Right lobe of liver (tissue), 6 donors: Measurements from ENCODE around the gene CTSO. TPM values are rescaled to one million over a fixed set of nuclear protein-coding genes. Genes with fewer than 3 reads are reported as not detected.
A peak's percentile ranks its signal among the peaks of the same experiment; 100 is the strongest.
"Not testable (repeated sequence)": the region's sequence is repeated elsewhere in the genome, so short reads cannot be mapped to it uniquely, and the experiment has no call there.

Source experiments
- ATAC-seq, 4 donors: fragments of 200-7000 bp; cut with Tn5 transposase; one replicate each; pipeline ENCODE4 v1.9.1; 2020; ENCODE audit warnings: mild to moderate bottlenecking in 4 of 4, moderate library complexity in 4 of 4
- DNase-seq, 3 donors: peaks; one replicate each; pipeline ENCODE4 v3.0.0-alpha.2; 2020
- H3K27ac ChIP-seq, 3 donors: fragments of 200-600 bp; one replicate each; pipeline ENCODE4 v1.8.0; 2022
- H3K27me3 ChIP-seq, 2 donors: fragments of 200-600 bp; one replicate each; pipeline ENCODE4 v1.8.0; 2022
- H3K36me3 ChIP-seq, 4 donors: fragments of 200-600 bp; sonication (generic) in 1 of 4; one replicate each; pipeline versions ENCODE4 v1.5.1 to v1.8.0; 2017 to 2022; ENCODE audit warnings: control low read depth in 1 of 4
- H3K4me1 ChIP-seq, 4 donors: fragments of 200-600 bp; sonication (generic) in 1 of 4; one replicate each; pipeline versions ENCODE4 v1.5.1 to v1.8.0; 2017 to 2022; ENCODE audit warnings: control low read depth in 1 of 4
- H3K4me3 ChIP-seq, 3 donors: fragments of 200-600 bp; one replicate each; pipeline ENCODE4 v1.8.0; 2022
- H3K9me3 ChIP-seq, 4 donors: fragments of 200-600 bp; sonication (generic) in 1 of 4; one replicate each; pipeline versions ENCODE4 v1.5.1 to v1.8.0; 2017 to 2022; ENCODE audit warnings: control low read depth in 1 of 4
- POLR2A ChIP-seq: fragments of 450-650 bp; IDR thresholded peaks from one replicate; pipeline ENCODE4 v1.6.1; 2017; ENCODE audit warnings: antibody characterized with exemption, mild to moderate bottlenecking
- WGBS: methylation state at CpG from one replicate; pipeline ENCODE4 v1.1.6; 2018; ENCODE audit warnings: low coverage, low lambda C conversion rate; ENCODE audit not compliant: insufficient coverage; ENCODE audit errors: missing lambda C conversion rate; 5-methylcytosine and 5-hydroxymethylcytosine counted together
- intact Hi-C, 2 donors: fragments of 100-400 bp; cut with DNase I; formaldehyde crosslinking; loops; one replicate each; pipeline versions ENCODE4 v1.11.2 to v1.14.1; 2022
- total RNA-seq, 6 experiments: library from RNA; depleted of rRNA in 2 of 6; stranded (reverse); fragments of >200 nt in 2 of 6; fragmentation: NEBNext Ultra II Directional in 3 of 6; extraction: Animal tissue kit (Norgen Biotek cat#: 25700) in 3 of 6; gene quantifications; one replicate each; pipeline versions ENCODE4 v1.1.0 to v1.2.4, GENCODE V29; 2016 to 2023
- TF ChIP-seq, protein P1 (sequence below), 4 donors: fragments of 200-600 bp in 3 of 4; fragments of 450-650 bp in 1 of 4; IDR thresholded peaks; one replicate each; pipeline versions ENCODE4 v1.5.1 to v1.8.0; 2016 to 2022; ENCODE audit warnings: antibody characterized with exemption in 4 of 4, mild to moderate bottlenecking in 2 of 4
- donor health status: DM: no; HTN: yes; CAD: no.
- donor health status: DM: no; HTN: no; CAD: no.
- donor health status: DM: no; HTN: no; CAD: no.
- donor health status: DM: no; HTN: yes; CAD: no.
- donor health status: DM: no; HTN: yes; CAD: no.

CTSO gene
- total RNA-seq, 6 experiments from 2014 or later = 23.8 to 44.7 (median 26.1) TPM

GRCh38 chr4:155899891-155900290 is 53.8 kb downstream of the CTSO start:
- WGBS = 29% methylated on average over 3 of the region's 3 CpGs
- intact Hi-C loops = no loop called here
- DNase-seq (no peak), ATAC-seq (no peak)
- Histone ChIP-seq H3K9me3 (no peaks in the 10 kb centered on the region), H3K36me3 (no peaks in the 10 kb centered on the region), H3K4me3 (no peak overlapping the region), H3K27me3 (no peaks in the 10 kb centered on the region), H3K4me1 (peaks cover 0 to 24% (median 2%) of the 10 kb centered on the region in 4 donors), H3K27ac (peak overlapping the region in 1 of 3 donors; percentile 7)
- TF ChIP-seq, protein P1, sequence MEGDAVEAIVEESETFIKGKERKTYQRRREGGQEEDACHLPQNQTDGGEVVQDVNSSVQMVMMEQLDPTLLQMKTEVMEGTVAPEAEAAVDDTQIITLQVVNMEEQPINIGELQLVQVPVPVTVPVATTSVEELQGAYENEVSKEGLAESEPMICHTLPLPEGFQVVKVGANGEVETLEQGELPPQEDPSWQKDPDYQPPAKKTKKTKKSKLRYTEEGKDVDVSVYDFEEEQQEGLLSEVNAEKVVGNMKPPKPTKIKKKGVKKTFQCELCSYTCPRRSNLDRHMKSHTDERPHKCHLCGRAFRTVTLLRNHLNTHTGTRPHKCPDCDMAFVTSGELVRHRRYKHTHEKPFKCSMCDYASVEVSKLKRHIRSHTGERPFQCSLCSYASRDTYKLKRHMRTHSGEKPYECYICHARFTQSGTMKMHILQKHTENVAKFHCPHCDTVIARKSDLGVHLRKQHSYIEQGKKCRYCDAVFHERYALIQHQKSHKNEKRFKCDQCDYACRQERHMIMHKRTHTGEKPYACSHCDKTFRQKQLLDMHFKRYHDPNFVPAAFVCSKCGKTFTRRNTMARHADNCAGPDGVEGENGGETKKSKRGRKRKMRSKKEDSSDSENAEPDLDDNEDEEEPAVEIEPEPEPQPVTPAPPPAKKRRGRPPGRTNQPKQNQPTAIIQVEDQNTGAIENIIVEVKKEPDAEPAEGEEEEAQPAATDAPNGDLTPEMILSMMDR (IDR thresholded peaks at IDR 0.05) = no peak
- TF ChIP-seq POLR2A = no peak

- intact Hi-C loops, H3K4me3 ChIP-seq, H3K36me3 ChIP-seq, H3K9me3 ChIP-seq, ATAC-seq, H3K27me3 ChIP-seq, DNase-seq, H3K27ac ChIP-seq: not testable (repeated sequence)
- 100% methylated on average over 2 of the region's 2 CpGs for WGBS
- H3K4me1 ChIP-seq = peaks cover 0 to 24% (median 2%) of the 10 kb centered on the region in 4 donors
Observed at GRCh38 chr4:155898371-155898770, 55.3 kb downstream of the CTSO start.

GRCh38 chr4:155891058-155891457 is 62.6 kb downstream of the CTSO start:
- intact Hi-C loops = no loop called here
- H3K9me3 ChIP-seq = no peaks in the 10 kb centered on the region
- no peak for ATAC-seq
- H3K4me1 ChIP-seq = peaks cover 0 to 35% (median 8%) of the 10 kb centered on the region in 4 donors
- TF ChIP-seq, protein P1 (IDR thresholded peaks at IDR 0.05) = no peak
- no peak for TF ChIP-seq POLR2A
- H3K4me3 ChIP-seq = no peak overlapping the region
- H3K27me3 ChIP-seq = no peaks in the 10 kb centered on the region
- H3K36me3 ChIP-seq = no peaks in the 10 kb centered on the region
- H3K27ac ChIP-seq = no peak overlapping the region
- WGBS = 46% methylated on average over 3 of the region's 3 CpGs
- no peak for DNase-seq

- intact Hi-C loops = no loop called here
- Histone ChIP-seq H3K9me3 (no peaks in the 10 kb centered on the region), H3K36me3 (no peaks in the 10 kb centered on the region), H3K4me3 (no peak overlapping the region), H3K4me1 (peaks cover 0 to 43% (median 11%) of the 10 kb centered on the region in 4 donors), H3K27me3 (no peaks in the 10 kb centered on the region), H3K27ac (peak overlapping the region in 1 of 3 donors; percentile 77)
- WGBS = 69% methylated on average over 2 of the region's 2 CpGs
- no peak for ATAC-seq
- no peak for DNase-seq
- TF ChIP-seq POLR2A = no peak
- TF ChIP-seq, protein P1 (IDR thresholded peaks at IDR 0.05) = no peak
Observed at GRCh38 chr4:155889946-155890345, 63.7 kb downstream of the CTSO start.

- Histone ChIP-seq H3K27me3 (no peaks in the 10 kb centered on the region), H3K4me1 (peaks cover 0 to 51% (median 15%) of the 10 kb centered on the region in 4 donors), H3K4me3 (no peak overlapping the region), H3K9me3 (no peaks in the 10 kb centered on the region), H3K27ac (peak overlapping the region; percentile 55 to 87 (median 77)), H3K36me3 (no peaks in the 10 kb centered on the region)
- peak; percentile 78 to 87 (median 86) for ATAC-seq
- 10% methylated on average over 5 of the region's 5 CpGs for WGBS
- DNase-seq = peak in 1 of 3 donors; percentile 68
- TF ChIP-seq, protein P1 (IDR thresholded peaks at IDR 0.05) = no peak
- peak; percentile 43 for TF ChIP-seq POLR2A
- intact Hi-C loops = no loop called here
Observed at GRCh38 chr4:155889031-155889793, 64.5 kb downstream of the CTSO start.
